Mucosa of rectum (tissue), 2 donors: ENCODE results near the gene LRRC8B.

Source experiments
- H3K27ac ChIP-seq, 2 donors: one replicate each; pipeline ENCODE4 v1.7.0; 2013; ENCODE audit warnings: inconsistent platforms in 2 of 2, low read depth in 2 of 2, low read length in 2 of 2
- H3K27me3 ChIP-seq, 2 donors: one replicate each; pipeline ENCODE4 v1.7.0; 2013; ENCODE audit warnings: low read length in 2 of 2; ENCODE audit not compliant: control insufficient read depth in 2 of 2, insufficient read depth in 2 of 2
- H3K36me3 ChIP-seq, 2 donors: one replicate each; pipeline ENCODE4 v1.7.0; 2013; ENCODE audit warnings: low read length in 2 of 2; ENCODE audit not compliant: control insufficient read depth in 2 of 2, insufficient read depth in 2 of 2
- H3K4me1 ChIP-seq, 2 donors: one replicate each; pipeline ENCODE4 v1.7.0; 2013; ENCODE audit warnings: low read length in 2 of 2, mild to moderate bottlenecking in 1 of 2; ENCODE audit not compliant: control insufficient read depth in 2 of 2, insufficient read depth in 2 of 2
- H3K4me3 ChIP-seq, 2 donors: one replicate each; pipeline ENCODE4 v1.7.0; 2013; ENCODE audit warnings: low read length in 2 of 2
- H3K9ac ChIP-seq, 2 donors: one replicate each; pipeline ENCODE4 v1.7.0; 2013; ENCODE audit warnings: low read length in 2 of 2, low read depth in 1 of 2, mild to moderate bottlenecking in 1 of 2
- H3K9me3 ChIP-seq, 2 donors: one replicate each; pipeline ENCODE4 v1.7.0; 2013; ENCODE audit warnings: low read length in 2 of 2; ENCODE audit not compliant: control insufficient read depth in 2 of 2
- donor health status: healthy.
- donor health status: Normal muscosa, but diverticular disease.

Gene LRRC8B

DNA sequence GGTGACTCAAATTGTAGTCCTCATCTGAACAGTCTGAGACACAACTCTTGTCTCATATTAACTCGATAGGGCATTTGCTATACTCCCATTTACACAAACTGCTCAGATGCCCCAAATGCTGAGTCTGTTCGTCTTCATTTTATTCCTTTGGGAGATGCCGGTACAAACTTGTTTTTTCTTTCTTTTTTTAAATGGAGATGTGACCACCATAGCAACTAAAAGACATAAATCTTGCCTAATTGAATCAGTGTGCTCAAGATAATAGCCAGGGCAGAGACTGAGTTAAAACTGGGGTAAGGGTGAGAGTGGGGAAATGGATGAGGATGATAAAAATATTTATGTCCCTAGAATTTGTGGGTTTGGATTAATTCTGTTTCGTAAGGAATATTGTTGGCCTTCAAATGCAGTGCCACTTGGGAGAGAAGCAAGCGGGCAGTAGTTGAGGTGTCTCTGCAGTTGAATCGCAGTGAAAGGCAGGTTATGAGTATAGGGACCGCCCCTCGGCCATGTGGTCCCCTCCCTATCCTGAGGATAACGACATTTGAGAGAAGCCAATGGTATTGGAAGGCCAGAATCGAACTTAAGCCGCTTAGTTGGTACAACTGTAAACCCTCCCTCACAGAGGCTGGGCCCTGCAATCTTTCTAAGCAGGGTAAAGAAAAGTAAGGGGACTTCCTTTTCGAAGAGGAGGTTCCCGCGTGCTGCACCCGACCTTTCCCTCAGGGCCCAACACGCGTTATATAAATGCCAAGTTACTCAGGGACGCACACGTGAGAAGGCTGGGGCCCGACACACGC, 859 bp upstream of the LRRC8B start:
- H3K9ac ChIP-seq, result peak overlapping the region; percentile 87 to 90
- peaks cover 4 to 9% of the 10 kb centered on the region in 2 donors for H3K4me1 ChIP-seq
- no peaks in the 10 kb centered on the region for H3K9me3 ChIP-seq
- no peaks in the 10 kb centered on the region for H3K36me3 ChIP-seq
- no peaks in the 10 kb centered on the region for H3K27me3 ChIP-seq
- peak overlapping the region; percentile 94 to 95 for H3K4me3 ChIP-seq
- H3K27ac ChIP-seq, result peak overlapping the region; percentile 91 to 94

DNA sequence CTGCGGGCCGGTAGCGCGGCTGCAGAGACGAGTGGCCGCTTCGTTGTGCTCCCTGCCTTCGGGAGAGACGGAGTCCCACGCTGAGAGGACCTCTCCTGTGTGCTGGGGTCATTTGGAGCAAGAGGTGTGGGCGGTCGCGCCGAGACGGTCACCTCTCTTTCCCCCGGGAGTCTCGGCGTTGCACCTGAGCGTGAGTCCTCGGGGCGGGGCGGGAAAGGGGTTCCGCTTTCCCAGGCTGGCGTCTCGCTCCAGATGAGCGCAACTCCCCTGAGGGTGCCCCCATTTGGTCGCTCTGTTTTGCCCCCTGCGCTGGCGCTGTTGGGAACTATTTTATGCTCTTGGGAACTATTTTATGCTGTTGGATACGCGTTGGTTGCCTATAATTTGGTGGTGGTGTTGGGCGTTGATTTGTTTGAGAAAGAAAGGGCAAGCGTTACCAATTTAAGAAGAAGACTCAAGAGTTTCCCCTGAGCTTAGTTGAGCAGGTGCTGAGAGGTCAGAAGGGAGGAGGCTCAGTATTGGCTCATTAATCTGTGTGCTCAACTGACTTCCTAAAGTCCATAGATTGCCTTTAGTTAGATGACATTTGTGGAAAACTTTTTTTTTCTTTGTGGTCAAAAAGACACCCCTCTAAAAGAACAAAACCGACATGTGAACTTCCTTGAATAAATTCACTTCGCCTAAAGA, 683 bp downstream of the LRRC8B start:
- Histone ChIP-seq H3K4me1 (peaks cover 4 to 9% of the 10 kb centered on the region in 2 donors), H3K4me3 (peak overlapping the region; percentile 94 to 95), H3K9ac (peak overlapping the region; percentile 86 to 90), H3K27ac (peak overlapping the region; percentile 91 to 94), H3K36me3 (no peaks in the 10 kb centered on the region), H3K27me3 (no peaks in the 10 kb centered on the region), H3K9me3 (no peaks in the 10 kb centered on the region)

DNA sequence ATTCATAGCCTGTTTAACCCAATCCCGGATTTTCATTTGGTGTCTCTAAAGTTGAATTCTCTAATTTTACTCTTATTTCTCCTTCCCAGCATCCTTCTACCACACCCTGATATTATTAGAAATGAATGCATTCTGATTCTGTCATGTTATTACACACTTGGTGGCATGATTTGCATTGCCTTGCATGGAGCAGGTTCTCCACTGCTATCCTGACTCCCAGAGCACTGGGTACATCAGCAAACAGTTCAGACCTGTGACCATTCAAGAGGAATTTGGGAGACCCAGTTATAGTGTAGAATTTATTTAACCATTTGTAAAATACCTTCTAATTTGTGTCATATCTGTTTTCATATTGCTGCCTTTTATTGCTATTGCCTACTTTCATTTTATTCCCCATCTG, 2.6 kb downstream of the LRRC8B start:
- Histone ChIP-seq H3K4me3 (no peak overlapping the region), H3K27ac (no peak overlapping the region), H3K9ac (no peak overlapping the region), H3K27me3 (no peaks in the 10 kb centered on the region), H3K4me1 (peaks cover 4 to 9% of the 10 kb centered on the region in 2 donors), H3K9me3 (no peaks in the 10 kb centered on the region), H3K36me3 (no peaks in the 10 kb centered on the region)

DNA sequence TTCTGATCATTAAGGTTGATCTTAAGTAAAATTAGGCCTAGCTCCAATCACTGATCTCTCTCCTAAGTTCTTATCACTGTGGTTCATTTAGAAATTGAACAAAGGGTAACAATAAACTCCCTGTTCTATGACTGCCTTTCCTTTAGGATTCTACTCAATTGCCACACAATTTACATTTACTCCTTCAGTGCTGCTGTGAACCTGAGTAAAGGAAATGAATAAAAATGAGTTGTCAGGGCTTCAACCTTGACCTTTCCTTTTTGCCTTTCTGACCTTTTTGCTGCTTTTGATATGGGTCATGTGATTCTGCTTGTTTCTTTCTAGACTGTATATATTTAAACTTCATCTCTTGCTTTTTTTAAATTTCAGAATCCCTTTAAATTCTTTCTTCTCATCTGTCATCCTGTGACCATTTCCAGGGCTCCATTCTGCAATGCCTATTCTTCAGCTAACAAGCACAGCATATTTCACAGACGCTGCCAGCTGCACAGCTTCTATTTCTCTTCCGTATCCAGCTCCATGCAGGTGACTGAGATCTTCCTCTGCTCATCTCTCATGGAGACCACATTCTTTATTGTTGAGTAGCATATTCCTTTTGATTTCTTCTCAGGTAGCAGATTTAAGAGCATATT, 3.2 kb downstream of the LRRC8B start:
- H3K4me3 ChIP-seq, result no peak overlapping the region
- H3K27me3 ChIP-seq, result no peaks in the 10 kb centered on the region
- H3K36me3 ChIP-seq, result no peaks in the 10 kb centered on the region
- no peaks in the 10 kb centered on the region for H3K9me3 ChIP-seq
- no peak overlapping the region for H3K9ac ChIP-seq
- H3K27ac ChIP-seq, result no peak overlapping the region
- peaks cover 4 to 9% of the 10 kb centered on the region in 2 donors for H3K4me1 ChIP-seq

DNA sequence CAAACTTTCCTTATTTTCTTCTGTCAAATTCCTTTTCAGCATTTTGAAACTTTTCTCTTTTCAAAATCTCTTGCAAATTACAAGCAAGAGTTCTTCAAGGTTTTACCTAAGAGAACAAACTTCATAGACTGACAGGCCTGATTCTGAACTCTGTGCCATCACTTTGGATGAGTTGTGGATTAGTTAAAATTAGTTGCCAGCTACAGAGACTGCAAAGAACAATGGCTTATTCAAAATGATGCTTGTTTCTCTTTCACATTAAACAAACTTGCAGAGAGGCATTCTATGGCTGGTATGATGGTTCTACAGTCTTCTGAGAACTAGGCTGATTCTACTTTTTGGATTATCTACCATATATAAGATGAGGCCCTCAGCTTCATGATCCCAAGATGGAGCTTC, 3.8 kb downstream of the LRRC8B start:
- peaks cover 4 to 9% of the 10 kb centered on the region in 2 donors for H3K4me1 ChIP-seq
- no peaks in the 10 kb centered on the region for H3K9me3 ChIP-seq
- no peaks in the 10 kb centered on the region for H3K36me3 ChIP-seq
- no peak overlapping the region for H3K4me3 ChIP-seq
- H3K9ac ChIP-seq, result no peak overlapping the region
- no peak overlapping the region for H3K27ac ChIP-seq
- H3K27me3 ChIP-seq, result no peaks in the 10 kb centered on the region

DNA sequence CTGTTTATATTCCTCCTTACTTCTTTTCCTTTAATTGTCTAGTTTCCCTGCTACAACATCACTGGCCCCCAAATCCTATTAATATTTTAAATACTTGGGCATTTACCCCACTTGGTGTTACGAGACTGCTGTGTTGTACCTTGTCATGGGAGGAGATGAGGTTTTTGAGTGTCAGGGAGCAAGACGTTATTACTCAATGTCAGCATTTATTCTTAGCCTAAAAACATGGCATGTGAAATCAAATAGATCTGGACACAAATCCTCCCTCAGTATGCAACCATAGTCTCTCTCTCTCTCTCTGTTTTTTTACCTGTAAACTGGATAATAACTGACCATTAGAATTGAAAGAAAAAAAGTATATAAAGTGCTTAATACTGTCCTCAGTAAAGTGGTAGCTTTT, 4.6 kb downstream of the LRRC8B start:
- Histone ChIP-seq H3K9me3 (no peaks in the 10 kb centered on the region), H3K9ac (no peak overlapping the region), H3K27me3 (no peaks in the 10 kb centered on the region), H3K4me1 (peaks cover 0 to 4% of the 10 kb centered on the region in 2 donors), H3K27ac (no peak overlapping the region), H3K36me3 (no peaks in the 10 kb centered on the region), H3K4me3 (no peak overlapping the region)

DNA sequence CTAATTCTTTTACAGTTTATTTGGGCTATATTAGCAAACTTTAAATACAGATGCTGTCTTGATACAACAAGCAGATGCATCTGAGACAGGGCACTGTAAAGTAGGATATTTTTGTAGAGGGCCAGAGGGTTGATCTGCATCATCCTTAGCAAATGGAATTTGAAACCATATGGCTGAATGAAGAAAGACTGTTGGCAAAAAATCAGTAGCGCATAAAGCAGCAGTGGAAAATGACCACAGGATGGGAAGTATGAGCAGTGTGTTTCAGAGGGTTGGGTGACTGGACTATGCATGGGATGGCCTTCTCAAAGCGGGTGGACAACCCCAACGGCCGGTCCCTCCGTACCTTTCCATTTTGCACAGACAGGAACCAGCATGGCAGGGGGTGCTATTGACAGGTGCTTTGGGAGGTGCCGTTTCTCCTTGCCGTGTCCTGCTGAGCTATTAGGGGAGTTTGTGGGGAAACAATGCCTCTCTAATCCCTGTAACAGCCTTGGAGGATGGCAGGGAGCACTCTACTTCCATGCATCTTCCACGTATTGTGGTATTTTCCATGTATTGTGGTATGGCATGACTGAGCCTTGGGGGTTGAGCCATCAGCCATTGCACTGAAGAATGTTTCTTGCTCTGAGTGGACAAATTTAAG, 5.9 kb downstream of the LRRC8B start:
- Histone ChIP-seq H3K4me1 (peaks cover 0 to 4% of the 10 kb centered on the region in 2 donors), H3K9me3 (no peaks in the 10 kb centered on the region), H3K27me3 (no peaks in the 10 kb centered on the region), H3K27ac (no peak overlapping the region), H3K36me3 (no peaks in the 10 kb centered on the region), H3K4me3 (no peak overlapping the region), H3K9ac (no peak overlapping the region)

DNA sequence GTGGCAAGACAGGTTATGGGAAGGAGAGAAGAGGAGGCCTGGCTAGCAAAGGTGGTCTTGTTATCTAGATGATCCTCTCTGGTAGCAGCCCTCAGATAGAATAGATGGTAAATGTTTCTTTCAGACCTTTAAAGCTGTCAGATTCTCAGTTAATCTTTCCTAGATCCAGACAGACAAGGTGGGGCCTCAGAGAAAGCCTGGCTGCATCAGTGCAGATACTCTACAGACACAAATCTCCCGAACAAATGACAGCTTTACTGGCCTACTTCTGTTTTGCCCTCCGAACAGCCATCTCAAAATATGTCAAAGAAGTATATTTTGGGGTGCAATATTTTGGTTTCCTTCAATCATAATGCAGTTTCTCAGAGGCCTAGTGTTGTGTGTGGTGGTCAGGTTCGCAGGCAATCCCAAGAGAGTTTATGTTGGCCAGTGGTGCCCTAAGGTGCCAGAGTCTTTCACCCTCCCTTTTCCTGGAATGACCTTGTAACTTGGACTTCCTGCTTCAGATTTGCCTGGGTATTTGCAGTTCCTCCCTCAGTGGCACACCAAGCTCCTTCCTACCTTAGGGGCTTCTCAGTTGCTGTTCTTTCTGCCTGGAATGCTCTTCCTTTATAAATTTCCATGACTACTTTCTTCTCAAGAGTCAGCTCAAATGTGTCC, 7.0 kb downstream of the LRRC8B start:
- Histone ChIP-seq H3K27ac (no peak overlapping the region), H3K9me3 (no peaks in the 10 kb centered on the region), H3K9ac (no peak overlapping the region), H3K4me3 (no peak overlapping the region), H3K4me1 (no peaks in the 10 kb centered on the region), H3K27me3 (no peaks in the 10 kb centered on the region), H3K36me3 (no peaks in the 10 kb centered on the region)

DNA sequence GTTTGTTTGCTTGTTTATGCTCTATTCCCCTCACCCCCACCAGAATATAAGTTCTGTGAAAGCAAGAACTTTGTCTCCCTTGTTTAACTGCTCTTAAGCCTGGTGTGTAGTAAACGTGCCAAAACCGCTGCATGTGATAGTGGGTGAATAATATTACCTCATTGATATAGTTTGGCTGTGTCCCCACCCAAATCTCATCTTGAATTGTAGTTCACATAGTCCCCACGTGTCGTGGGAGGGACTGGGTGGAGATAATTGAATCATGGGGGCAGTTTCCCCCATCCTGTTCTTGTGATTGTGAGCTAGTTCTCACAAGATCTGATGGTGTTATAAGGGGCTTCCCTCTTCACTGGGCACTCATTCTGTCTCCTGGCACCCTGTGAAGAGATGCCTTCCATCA, 7.6 kb downstream of the LRRC8B start:
- no peaks in the 10 kb centered on the region for H3K36me3 ChIP-seq
- H3K4me1 ChIP-seq, result no peaks in the 10 kb centered on the region
- no peaks in the 10 kb centered on the region for H3K9me3 ChIP-seq
- no peak overlapping the region for H3K27ac ChIP-seq
- H3K27me3 ChIP-seq, result no peaks in the 10 kb centered on the region
- no peak overlapping the region for H3K4me3 ChIP-seq
- no peak overlapping the region for H3K9ac ChIP-seq
